ENCODE results near the gene IGFL4. TPM values are rescaled to one million over a fixed set of nuclear protein-coding genes. Genes with fewer than 3 reads are reported as not detected.

The IGFL4 gene
- total RNA-seq, 1 experiment from 2014 or later: not detected

DNA sequence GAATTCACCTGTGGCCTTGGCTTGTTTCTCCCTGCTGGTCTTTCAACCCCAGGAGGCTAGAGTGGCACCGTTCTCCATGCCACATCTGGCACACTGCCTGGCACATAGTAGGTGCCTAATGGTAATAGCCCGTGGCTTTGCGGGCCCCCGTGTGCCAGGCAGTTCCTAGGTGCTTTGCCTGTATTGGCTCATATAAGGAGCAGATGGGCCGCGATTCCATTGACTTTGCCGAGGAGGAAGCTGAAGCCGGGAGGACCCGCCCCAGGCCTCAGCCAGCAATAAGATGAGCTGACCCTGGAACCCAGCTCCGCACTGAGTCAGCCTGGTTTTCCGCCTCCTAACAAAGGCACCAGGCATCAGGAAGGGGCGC, 18.8 kb downstream of the IGFL4 start:
- no peak for DNase-seq (ENCODE audit: low read depth)

DNA sequence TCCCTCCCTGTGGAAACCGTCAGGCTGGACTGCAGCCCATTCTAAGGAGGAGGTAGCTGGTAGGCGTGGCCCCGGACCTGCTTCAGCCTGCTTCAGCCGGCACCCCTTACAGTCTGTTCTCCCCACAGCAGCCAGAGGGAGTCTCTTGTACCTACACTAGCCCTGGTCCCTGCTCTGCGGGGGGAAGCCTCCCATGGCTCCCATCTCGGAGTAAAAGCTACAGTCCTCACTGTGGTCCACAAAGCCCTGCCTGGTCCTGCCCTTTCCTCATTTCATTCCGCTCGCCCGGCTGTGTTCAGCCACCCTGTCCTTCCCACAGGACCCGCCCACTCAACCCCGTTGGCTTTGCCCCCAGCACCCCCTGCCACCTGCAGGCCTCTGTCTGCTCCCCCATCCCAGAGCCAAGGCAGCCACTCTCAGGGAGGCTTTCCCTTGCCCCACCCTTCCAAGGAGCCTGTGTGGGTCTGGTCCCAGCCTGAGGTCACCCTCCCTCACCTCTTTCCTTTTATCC, 19.2 kb downstream of the IGFL4 start:
- DNase-seq (ENCODE audit: low read depth): no peak

DNA sequence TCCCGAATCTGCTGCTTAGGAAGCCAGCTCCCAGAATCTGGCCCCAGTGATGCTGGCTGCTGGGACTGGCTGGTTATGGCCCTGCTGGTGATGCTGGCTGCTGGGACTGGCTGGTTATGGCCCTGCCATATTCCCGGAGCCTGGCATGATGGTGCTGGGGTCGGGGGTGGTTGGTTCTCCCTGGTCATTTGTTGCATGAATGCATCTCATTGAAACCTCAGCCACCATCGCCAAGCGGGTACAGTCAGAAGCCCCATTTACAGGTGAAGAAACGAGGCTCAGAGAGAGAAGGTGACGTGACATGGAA, 20.0 kb downstream of the IGFL4 start:
- no peak for DNase-seq (ENCODE audit: low read depth)

DNA sequence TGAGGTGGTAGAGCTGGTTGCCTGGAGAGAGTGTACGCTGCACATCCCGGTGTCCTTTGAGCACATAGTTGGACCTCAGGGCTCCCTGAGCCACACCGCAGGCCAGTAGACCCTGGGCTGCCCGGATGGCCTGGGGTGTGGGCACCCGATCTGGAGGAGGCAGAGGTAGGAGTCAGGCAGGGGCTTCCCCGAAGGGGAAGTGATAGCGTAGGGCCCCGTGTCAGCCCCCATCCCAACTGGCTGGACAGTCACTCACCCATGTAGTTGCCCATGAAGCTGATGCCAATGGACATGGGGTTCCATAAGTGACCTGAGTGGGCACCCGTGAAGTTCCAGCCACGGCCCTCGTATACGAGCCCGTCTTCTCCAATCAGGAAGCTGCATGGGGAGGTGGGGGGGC, 21.5 kb downstream of the IGFL4 start:
- DNase-seq (ENCODE audit: low read depth): no peak

DNA sequence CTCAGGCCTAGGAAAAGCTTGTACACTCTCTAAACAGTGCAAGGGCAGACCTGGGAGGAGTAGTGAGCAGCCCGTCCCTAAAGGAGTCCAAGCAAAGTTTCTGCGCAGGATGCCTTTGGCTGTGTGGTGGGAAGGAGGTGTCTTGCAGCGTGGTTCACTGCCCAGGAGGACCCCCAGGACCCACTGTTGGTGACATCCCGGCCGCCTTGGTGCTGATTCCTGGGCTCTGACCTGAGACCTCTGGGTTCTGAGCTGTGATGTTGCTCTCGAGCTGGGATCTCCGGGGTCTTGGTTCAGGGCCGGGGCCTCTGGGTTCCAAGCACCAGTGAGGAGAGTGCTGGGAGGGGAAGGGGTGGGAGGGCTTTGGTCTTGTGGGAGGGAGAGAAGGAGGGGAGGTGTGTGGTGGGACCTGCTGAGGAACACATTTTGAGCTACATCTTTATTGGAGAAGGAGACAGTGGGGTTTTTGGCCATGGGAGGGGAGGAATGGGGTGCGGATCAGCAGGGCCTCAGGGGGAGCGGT, 22.0 kb downstream of the IGFL4 start:
- DNase-seq (ENCODE audit: low read depth): no peak

DNA sequence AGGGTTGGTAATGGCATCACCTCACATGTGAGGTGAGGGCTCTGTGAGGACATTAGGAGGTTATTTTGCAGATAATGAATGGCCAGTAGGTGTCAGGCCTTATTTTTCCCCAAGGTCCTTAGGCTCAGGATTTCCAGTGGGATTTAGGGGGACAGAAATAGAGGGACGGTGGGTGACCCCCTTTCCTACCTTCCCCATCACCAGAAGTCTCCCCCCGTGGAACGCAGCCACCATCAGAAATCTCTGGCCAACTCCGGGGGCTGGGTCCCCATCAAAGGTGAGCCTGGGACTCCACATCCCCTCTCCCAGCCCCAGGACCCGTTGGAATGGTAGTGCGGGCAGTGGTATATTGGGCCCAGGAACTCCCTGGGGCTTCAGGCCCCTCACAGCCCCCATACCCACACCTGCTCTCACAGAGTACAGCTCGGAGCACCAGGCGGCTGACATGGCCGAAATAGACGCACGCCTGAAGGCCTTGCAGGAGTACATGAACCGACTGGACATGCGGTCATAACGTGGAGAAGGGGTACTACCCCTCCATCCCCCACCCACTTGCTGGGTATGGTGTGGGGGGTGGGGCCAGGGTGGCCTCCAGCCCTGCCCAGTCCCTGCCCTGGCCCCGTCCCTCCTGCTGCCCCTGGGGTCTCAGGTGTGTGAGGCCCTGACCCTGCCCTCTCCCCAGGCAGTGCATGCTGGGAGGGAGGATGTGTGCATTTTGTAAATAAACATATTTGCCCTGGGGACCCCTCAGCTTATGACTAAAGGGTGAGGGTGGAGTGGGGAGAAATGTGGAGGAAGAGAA, 22.7 kb downstream of the IGFL4 start:
- no peak for DNase-seq (ENCODE audit: low read depth)

DNA sequence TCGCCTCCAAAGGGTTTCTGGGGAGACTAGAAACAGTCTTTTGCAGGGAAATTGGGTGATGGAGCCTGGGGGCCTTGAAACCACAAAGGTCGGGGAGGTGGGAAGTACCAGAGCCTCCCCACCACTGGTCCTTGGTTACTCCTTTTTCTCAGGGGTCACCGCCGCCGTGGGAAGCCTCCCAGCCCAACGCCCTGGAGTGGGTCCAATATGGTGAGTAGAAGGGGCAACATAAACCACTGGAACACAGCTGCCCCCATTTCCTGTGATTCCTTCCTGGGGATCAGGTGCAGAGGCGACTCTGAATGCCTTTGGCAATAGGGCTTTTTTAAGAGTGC, 23.7 kb downstream of the IGFL4 start:
- no peak for DNase-seq (ENCODE audit: low read depth)

DNA sequence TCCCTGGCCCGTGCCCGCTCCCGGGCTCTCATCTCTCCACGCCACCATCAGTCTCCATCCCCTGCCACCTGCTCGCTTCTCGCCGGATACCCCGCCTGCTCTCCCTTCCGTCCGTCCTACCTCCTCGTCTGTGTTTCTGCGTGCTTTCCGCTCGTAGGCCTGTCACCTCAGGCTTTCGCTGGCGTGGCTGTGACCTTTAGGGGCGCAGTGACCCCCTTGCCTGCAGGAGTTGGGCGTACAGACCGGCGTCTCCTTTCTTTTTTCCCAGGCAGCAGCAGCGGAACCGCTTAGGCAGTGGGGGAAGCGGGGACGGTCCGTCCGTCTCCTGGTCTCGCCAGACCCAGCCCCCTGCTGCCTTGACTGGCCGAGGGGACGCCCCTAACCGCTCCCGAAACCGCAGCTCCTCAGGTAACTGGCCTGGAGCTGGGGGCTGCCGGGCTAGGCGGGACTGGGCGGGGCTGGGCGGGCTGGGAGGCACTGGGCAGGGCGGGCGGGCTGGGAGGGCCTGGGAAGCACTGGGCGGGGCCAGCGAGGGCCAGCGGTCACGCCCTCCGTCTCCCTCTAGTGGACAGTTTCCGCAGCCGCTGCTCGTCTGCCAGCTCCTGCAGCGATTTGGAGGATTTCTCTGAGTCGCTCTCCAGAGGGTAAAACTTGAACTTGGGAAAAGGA, 24.2 kb downstream of the IGFL4 start:
- DNase-seq (ENCODE audit: low read depth): peak; percentile 60

DNA sequence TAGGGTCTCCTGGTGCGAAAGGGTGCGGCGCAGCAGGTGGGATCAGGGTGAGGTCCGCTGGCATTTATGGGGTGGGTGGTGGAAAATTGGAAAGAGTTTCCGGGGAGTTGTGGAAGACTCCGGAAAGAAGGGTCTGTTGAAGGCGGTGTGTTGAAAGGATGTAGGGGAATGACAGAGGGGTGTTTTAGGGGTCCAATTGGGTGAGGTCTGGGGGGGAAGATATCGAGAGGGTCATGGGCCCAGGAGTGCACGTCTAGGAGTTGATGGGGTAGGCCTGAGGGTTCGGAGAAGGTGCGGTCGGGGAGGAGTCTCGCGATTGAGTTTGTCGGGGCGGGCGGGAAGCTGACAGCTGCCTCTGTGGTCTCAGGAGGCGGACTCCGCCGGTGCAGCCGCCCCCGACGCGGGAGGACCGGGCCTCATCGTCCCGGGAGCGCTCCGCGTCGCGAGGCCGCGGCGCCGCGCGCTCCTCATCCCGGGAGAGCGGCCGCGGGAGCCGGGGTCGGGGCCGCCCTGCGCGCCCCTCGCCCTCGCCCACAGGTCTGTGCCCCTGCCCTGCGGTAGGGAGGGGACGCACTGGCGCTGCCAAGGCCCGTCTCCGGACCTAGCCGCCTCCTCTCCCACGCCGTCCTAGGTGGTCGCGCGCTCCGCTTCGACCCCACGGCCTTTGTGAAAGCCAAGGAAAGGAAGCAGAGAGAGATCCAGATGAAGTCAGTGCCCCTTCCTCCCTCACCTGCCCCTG, 24.9 kb downstream of the IGFL4 start:
- DNase-seq (ENCODE audit: low read depth): no peak

DNA sequence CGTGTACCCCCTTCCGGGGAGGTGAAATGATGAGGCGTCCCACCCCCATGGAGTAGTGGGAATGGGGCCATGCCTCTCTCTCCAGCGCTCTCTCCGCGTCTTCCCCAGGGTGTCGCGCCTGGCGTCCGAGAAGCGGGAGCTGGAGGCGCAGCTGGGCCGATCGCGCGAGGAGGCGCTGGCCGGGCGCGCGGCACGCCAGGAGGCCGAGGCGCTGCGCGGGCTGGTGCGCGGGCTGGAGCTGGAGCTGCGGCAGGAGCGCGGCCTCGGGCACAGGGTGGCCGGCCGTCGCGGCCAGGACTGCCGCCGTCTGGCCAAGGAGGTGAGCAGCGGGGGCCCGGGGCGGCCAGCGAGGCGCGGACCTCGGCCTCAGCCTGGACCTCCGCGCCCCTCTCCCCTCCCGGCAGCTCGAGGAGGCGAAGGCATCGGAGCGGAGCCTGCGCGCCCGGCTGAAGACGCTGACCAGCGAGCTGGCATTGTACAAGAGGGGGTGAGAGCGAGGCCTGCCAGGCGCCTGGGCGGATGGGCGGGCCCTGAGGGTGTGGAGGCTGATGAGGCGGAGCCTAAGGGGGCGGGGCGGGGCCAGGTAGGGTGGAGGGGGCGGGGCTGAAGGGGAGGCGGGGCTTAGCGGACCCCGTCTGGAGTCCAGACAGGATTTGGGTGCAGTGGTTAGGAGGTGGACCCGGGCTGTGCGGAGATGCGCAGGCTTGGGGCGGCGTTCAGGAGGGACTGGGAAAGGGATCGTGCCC, 25.7 kb downstream of the IGFL4 start:
- DNase-seq (ENCODE audit: low read depth): no peak

DNA sequence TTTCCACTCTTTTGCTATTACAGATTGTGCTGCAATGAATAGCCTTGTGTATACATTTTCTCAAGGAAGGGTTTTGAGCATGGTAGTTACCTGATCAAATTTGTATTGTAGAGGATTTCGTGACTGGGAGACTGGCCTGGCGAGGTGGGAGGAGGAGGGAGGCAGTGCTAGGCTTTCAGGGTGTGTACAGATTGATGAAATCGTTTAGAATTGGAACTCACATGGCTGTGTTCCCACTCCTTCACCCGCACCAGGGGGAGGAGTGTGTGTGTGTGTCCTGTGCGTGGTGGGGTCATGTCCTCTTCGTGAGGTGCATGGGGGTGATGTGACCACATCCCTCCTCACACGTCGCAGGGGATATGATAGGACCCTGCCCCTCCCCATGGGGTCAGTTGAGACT, 26.3 kb downstream of the IGFL4 start:
- DNase-seq (ENCODE audit: low read depth): no peak

DNA sequence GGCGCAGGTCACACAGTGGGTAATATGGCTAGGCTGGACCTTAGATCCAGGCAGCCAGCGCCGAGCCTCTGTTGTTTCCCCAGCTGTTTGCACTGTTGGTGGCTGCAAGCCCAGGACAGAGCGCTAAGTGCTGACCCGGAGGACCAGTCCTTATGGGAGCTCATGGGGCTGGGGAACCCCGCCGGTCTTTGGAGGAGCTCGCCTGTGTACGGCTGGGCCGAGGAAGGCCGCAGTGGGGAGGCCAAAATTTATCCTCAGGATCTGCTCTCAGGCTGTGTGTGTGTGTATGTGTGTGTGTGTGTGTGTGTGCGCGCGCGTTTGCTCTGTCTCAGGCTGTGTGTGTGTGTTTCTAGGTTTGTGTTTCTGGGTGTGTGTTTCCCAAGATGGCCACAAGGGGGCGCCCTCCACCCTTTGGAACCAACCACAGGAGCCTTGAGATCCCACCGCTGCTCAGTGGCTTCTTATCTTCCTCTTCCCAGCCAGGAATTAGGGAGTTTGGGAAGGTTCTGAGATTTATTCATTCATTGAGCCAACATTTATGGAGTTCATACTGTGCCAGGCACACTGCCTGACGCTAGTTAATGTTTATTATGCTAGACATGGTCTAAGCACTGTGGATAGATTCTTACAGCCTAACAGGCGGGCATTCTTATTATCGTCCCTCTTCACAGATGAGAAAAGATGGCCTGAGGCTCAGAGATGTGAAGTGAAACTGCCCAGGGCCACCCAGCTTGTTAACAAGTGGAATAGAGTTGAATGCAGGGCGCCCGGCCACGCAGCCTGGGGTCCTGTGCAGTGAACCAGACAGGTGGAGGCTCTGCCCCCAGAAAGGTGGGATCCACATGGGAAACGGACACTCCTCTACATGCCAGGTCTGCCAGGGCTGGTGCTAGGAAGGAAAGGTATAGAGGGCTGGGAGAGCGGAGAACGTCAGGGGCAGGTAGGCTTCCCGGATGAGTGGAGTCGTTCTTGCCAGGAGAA, 31.0 kb downstream of the IGFL4 start:
- DNase-seq (ENCODE audit: low read depth): peak; percentile 73

DNA sequence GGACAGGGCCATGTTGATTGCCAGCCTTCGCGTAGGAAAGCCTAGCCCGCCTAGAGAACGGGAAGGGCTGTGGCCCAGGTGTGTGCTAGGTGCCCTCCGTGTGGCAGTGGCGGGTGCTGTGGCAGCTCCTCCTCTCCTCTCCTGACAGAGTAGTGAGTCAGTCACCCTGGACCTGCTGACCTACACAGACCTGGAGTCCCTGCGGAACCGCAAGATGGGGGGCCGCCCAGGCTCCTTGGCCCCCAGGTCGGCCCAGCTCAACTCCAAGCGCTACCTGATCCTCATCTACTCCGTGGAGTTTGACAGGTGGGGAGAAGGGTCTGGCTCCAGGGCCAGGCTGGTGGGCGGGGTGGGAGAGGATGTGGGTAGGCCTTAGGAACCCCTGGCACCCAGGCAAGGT, 34.4 kb downstream of the IGFL4 start:
- DNase-seq (ENCODE audit: low read depth): no peak

DNA sequence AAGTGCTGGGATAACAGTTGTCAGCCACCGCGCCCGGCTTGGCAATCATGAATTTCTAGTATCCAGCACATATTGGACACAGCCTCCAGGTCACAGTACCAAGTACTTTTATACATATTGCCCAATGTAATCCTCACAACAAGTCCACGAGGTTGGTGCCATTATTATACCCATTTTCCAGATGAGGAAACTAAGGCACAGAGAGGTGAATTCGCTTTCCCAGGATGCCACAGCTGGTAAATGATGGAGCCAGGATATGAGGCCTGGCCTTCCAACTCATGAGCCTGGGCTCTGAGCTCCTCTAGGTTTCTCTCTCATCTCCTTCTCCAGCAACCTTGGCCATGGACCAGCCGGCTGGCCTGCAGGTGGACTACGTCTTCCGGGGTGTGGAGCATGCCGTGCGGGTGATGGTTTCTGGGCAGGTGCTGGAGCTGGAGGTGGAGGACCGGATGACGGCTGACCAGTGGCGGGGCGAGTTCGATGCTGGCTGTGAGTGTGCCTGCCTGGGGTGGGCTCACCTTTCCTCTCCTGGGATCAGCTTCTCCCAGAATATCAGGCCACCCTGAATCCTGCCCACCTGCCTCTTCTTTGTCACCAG, 38.0 kb downstream of the IGFL4 start:
- DNase-seq (ENCODE audit: low read depth): no peak

DNA sequence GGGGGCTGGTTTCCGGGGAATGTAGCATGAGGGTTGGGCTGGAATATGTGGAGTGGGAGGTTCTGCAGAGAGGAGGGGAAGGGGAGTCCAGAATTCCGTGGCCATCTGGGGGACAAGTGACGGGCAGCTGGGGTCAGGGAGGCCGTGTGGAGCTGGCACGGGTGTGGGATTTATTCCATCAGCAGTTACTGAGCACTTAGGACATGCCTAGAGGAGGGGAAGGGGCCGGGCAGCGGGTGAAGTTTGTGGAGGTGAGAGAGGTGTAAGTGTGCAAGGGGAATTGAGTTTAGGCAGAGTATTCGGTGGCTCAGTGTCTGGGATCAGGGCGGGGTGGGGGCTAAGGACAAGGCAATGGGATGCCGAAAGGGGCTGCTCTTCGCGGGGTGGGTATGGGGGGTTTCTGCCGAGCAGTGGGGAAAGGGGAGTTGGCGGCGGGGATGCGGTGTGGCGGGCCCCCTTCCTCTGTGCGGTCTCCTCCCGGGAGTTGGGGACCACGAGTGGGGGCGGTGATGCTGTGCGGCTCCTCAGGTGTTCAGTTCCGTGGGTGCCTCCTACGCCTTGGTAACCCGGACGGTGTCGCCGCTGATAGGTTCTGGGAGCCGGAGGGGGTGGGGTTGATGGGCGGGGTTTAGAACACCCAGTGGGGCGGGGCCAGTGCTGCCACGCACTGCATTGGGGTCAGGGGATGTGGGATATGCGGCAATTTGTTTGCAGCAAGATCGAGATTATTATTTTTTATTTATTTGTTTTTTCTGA, 40.1 kb downstream of the IGFL4 start:
- no peak for DNase-seq (ENCODE audit: low read depth)

DNA sequence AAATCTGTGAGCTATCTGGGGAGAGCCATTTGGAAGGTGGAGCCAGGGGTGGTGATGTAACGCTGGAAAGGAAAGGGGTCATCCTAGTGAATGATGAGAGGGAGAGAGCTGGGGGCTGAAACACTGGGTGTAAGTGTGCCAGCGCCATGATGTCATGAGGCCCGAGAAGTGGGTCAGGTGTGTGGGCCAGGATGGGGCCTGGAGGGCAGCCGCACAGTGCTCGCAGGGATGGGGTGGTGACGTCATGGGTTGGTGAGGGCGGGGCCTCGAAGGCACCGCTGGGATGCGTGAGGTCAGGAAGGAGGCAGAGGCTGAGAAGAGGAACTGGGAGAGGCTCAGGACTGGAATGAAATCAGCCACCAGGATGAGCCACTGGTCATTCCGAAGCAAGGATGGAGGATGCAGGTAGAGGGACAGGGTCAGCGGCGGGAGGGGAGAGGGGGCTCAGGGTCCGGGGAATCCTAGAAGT, 41.1 kb downstream of the IGFL4 start:
- no peak for DNase-seq (ENCODE audit: low read depth)

DNA sequence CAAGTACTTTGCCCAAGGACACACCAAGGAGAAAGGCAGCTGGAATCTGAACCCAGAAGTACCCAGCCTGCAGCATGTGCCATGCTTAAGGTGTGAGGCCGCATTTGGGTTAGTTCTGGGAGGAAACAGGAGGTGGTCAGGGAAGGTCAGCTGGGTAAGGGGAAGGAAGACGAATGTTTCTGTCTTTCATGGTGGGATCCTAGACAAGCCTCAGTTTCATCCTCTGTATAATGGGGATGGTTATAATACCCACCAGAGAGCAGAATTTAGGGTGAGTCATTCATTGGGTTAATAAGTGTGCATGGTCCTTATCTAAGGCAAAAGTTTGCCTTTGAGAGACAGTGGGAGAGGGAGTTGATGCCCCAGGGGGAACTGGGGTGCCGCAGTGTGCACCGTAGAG, 42.0 kb downstream of the IGFL4 start:
- no peak for DNase-seq (ENCODE audit: low read depth)

DNA sequence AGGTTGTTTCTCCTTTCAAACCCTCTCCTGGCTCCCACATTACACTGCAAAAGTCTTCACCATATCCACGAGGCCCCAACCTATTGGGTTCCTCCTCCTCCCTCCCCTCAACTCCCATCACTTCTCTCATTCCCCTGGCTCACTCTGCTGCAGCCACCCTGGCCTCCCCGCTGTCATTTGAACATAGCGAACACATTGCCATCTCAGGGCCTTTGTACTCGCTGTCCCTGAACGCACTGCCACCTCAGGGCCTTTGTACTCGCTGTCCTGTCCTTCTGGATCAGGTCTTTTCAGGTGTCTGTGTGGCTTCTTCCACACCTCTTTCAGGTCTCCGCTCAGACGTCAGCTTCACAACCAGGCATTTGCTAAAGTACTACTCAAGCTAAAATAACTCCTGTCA, 43.9 kb downstream of the IGFL4 start:
- DNase-seq (ENCODE audit: low read depth): no peak
